HEK293 (cell line): ENCODE results near the gene PSD2.
A peak's percentile ranks its signal among the peaks of the same experiment; 100 is the strongest.

Source experiments
- CTCF ChIA-PET: fragments of 350-600 bp; formaldehyde crosslinking; extraction: SDS; loops from one replicate; lab custom pipeline; 2021; ENCODE audit warnings: antibody characterized with exemption; lab: Yijun Ruan, JAX
- POLR2A ChIA-PET: fragments of 300-600 bp; formaldehyde crosslinking; extraction: SDS; loops from one replicate; lab custom pipeline; 2020; ENCODE audit warnings: antibody characterized with exemption, inconsistent platforms; lab: Yijun Ruan, JAX
- H3K27ac ChIP-seq: fragments of 200-500 bp; sonication (Bioruptor generic); 2 replicates; pipeline ENCODE4 v1.5.1; 2014; ENCODE audit warnings: low read depth, low read length, control low read depth, inconsistent platforms; ENCODE audit errors: extremely low read depth
- H3K36me3 ChIP-seq, 2 experiments: fragments of 200-500 bp in 1 of 2; sonication (Bioruptor generic) in 1 of 2; 1 replicate in 1 of 2; 2 replicates in 1 of 2; pipeline ENCODE4 v1.5.1; 2014 to 2017; ENCODE audit warnings: inconsistent platforms in 2 of 2, low read length in 2 of 2; ENCODE audit not compliant: control insufficient read depth in 2 of 2, insufficient read depth in 1 of 2
- H3K4me1 ChIP-seq: fragments of 200-500 bp; sonication (Bioruptor generic); 2 replicates; pipeline ENCODE4 v1.5.1; 2014; ENCODE audit warnings: mild to moderate bottlenecking, low read length, inconsistent platforms; ENCODE audit not compliant: control insufficient read depth, insufficient read depth
- H3K4me3 ChIP-seq: 2 replicates; pipeline ENCODE4 v1.5.1; 2011; ENCODE audit warnings: low read depth, mild to moderate bottlenecking, control low read depth, low read length, moderate library complexity
- H3K9me3 ChIP-seq: fragments of 200-500 bp; sonication (Bioruptor generic); 2 replicates; pipeline ENCODE4 v1.5.1; 2014; ENCODE audit warnings: low read depth, low read length, inconsistent platforms; ENCODE audit not compliant: control insufficient read depth, insufficient read depth
- BCL6B ChIP-seq: fragments of 450-650 bp; formaldehyde crosslinking; IDR thresholded peaks from 2 replicates; pipeline ENCODE4 v1.5.1; 2017; ENCODE audit warnings: missing biosample characterization, missing genetic modification characterization
- GLI4 ChIP-seq: fragments of 450-650 bp; formaldehyde crosslinking; IDR thresholded peaks from 2 replicates; pipeline ENCODE4 v1.5.1; 2016; ENCODE audit warnings: missing biosample characterization, missing genetic modification characterization
- KLF7 ChIP-seq: fragments of 450-650 bp; formaldehyde crosslinking; IDR thresholded peaks from 2 replicates; pipeline ENCODE4 v1.5.1; 2016; ENCODE audit warnings: missing biosample characterization, missing genetic modification characterization, borderline replicate concordance
- MZF1 ChIP-seq: fragments of 450-650 bp; formaldehyde crosslinking; IDR thresholded peaks from 2 replicates; pipeline ENCODE4 v1.5.1; 2017; ENCODE audit warnings: missing biosample characterization, missing genetic modification characterization, borderline replicate concordance
- OSR2 ChIP-seq: fragments of 450-650 bp; formaldehyde crosslinking; IDR thresholded peaks from 2 replicates; pipeline ENCODE4 v1.5.1; 2016; ENCODE audit warnings: missing biosample characterization, missing genetic modification characterization
- PATZ1 ChIP-seq: fragments of 450-650 bp; formaldehyde crosslinking; IDR thresholded peaks from 2 replicates; pipeline ENCODE4 v1.5.1; 2016; ENCODE audit warnings: missing biosample characterization, missing genetic modification characterization
- ZBTB1 ChIP-seq: fragments of 450-650 bp; formaldehyde crosslinking; IDR thresholded peaks from 2 replicates; pipeline ENCODE4 v1.5.1; 2016; ENCODE audit warnings: missing biosample characterization, missing genetic modification characterization
- ZBTB17 ChIP-seq: fragments of 450-650 bp; formaldehyde crosslinking; IDR thresholded peaks from 2 replicates; pipeline ENCODE4 v1.5.1; 2016; ENCODE audit warnings: missing biosample characterization, missing genetic modification characterization
- ZBTB7A ChIP-seq: fragments of 450-650 bp; formaldehyde crosslinking; IDR thresholded peaks from 2 replicates; pipeline ENCODE4 v1.5.1; 2016; ENCODE audit warnings: low read depth, missing biosample characterization, missing genetic modification characterization
- ZFP3 ChIP-seq: fragments of 450-650 bp; formaldehyde crosslinking; IDR thresholded peaks from 2 replicates; pipeline ENCODE4 v1.5.1; 2016; ENCODE audit warnings: low read depth, missing biosample characterization, missing genetic modification characterization
- ZNF133 ChIP-seq: fragments of 450-650 bp; formaldehyde crosslinking; IDR thresholded peaks from 2 replicates; pipeline ENCODE4 v1.5.1; 2016; ENCODE audit warnings: missing biosample characterization, missing genetic modification characterization
- ZNF140 ChIP-seq: fragments of 450-650 bp; formaldehyde crosslinking; IDR thresholded peaks from 2 replicates; pipeline ENCODE4 v1.5.1; 2016; ENCODE audit warnings: missing biosample characterization, missing genetic modification characterization
- ZNF155 ChIP-seq: fragments of 450-650 bp; formaldehyde crosslinking; IDR thresholded peaks from 2 replicates; pipeline ENCODE4 v1.5.1; 2016; ENCODE audit warnings: missing biosample characterization, missing genetic modification characterization
- ZNF16 ChIP-seq: fragments of 450-650 bp; formaldehyde crosslinking; IDR thresholded peaks from 2 replicates; pipeline ENCODE4 v1.5.1; 2016; ENCODE audit warnings: low read depth, missing biosample characterization, missing genetic modification characterization
- ZNF184 ChIP-seq: fragments of 450-650 bp; IDR thresholded peaks from 2 replicates; pipeline ENCODE4 v1.5.1; 2018; ENCODE audit warnings: missing biosample characterization, mild to moderate bottlenecking, missing genetic modification characterization
- ZNF2 ChIP-seq: fragments of 450-650 bp; formaldehyde crosslinking; IDR thresholded peaks from 2 replicates; pipeline ENCODE4 v1.5.1; 2016; ENCODE audit warnings: missing biosample characterization, missing genetic modification characterization
- ZNF221 ChIP-seq: fragments of 450-650 bp; formaldehyde crosslinking; IDR thresholded peaks from 2 replicates; pipeline ENCODE4 v1.5.1; 2017; ENCODE audit warnings: missing biosample characterization, missing genetic modification characterization, borderline replicate concordance
- ZNF274 ChIP-seq, 2 experiments: fragments of 200-500 bp in 1 of 2; fragments of 450-650 bp in 1 of 2; sonication (Bioruptor generic) in 1 of 2; formaldehyde crosslinking in 1 of 2; IDR thresholded peaks; 2 replicates each; pipeline versions ENCODE4 v1.5.1 to v1.6.1; 2014 to 2016; ENCODE audit warnings: borderline replicate concordance in 1 of 2, inconsistent platforms in 1 of 2, low read length in 1 of 2, missing biosample characterization in 1 of 2, missing genetic modification characterization in 1 of 2
- ZNF341 ChIP-seq: fragments of 450-650 bp; formaldehyde crosslinking; IDR thresholded peaks from 2 replicates; pipeline ENCODE4; 2016; ENCODE audit warnings: low read depth, missing biosample characterization, missing genetic modification characterization
- ZNF354C ChIP-seq: fragments of 450-650 bp; formaldehyde crosslinking; IDR thresholded peaks from 2 replicates; pipeline ENCODE4 v1.5.1; 2016; ENCODE audit warnings: missing biosample characterization, missing genetic modification characterization, low read depth, borderline replicate concordance
- ZNF404 ChIP-seq: fragments of 450-650 bp; formaldehyde crosslinking; IDR thresholded peaks from 2 replicates; pipeline ENCODE4 v1.5.1; 2017; ENCODE audit warnings: missing biosample characterization, missing genetic modification characterization
- ZNF416 ChIP-seq: fragments of 450-650 bp; formaldehyde crosslinking; IDR thresholded peaks from 2 replicates; pipeline ENCODE4 v1.5.1; 2016; ENCODE audit warnings: missing biosample characterization, missing genetic modification characterization
- ZNF530 ChIP-seq: fragments of 450-650 bp; formaldehyde crosslinking; IDR thresholded peaks from 2 replicates; pipeline ENCODE4 v1.5.1; 2016; ENCODE audit warnings: low read depth, missing biosample characterization, missing genetic modification characterization
- ZNF555 ChIP-seq: fragments of 450-650 bp; formaldehyde crosslinking; conservative IDR thresholded peaks from 2 replicates; pipeline ENCODE4 v1.5.1; 2017; ENCODE audit warnings: missing biosample characterization, mild to moderate bottlenecking, missing genetic modification characterization, inconsistent platforms
- ZNF560 ChIP-seq: fragments of 450-650 bp; formaldehyde crosslinking; IDR thresholded peaks from 2 replicates; pipeline ENCODE4 v1.5.1; 2017; ENCODE audit warnings: missing biosample characterization, missing genetic modification characterization, borderline replicate concordance
- ZNF561 ChIP-seq: fragments of 450-650 bp; IDR thresholded peaks from 2 replicates; pipeline ENCODE4 v1.5.1; 2018; ENCODE audit warnings: missing biosample characterization, missing genetic modification characterization, borderline replicate concordance
- ZNF621 ChIP-seq: fragments of 450-650 bp; formaldehyde crosslinking; IDR thresholded peaks from 2 replicates; pipeline ENCODE4 v1.5.1; 2017; ENCODE audit warnings: missing biosample characterization, missing genetic modification characterization
- ZNF624 ChIP-seq: fragments of 450-650 bp; formaldehyde crosslinking; IDR thresholded peaks from 2 replicates; pipeline ENCODE4 v1.5.1; 2017; ENCODE audit warnings: missing biosample characterization, missing genetic modification characterization
- ZNF626 ChIP-seq: fragments of 450-650 bp; sonication (Bioruptor Pico); formaldehyde crosslinking; IDR thresholded peaks from 2 replicates; pipeline ENCODE4 v1.5.1; 2018; ENCODE audit warnings: missing biosample characterization, missing genetic modification characterization, inconsistent platforms
- ZNF660 ChIP-seq: fragments of 450-650 bp; IDR thresholded peaks from 2 replicates; pipeline ENCODE4 v1.5.1; 2018; ENCODE audit warnings: missing biosample characterization, mild to moderate bottlenecking, missing genetic modification characterization
- ZNF791 ChIP-seq: fragments of 450-650 bp; formaldehyde crosslinking; IDR thresholded peaks from 2 replicates; pipeline ENCODE4 v1.5.1; 2016; ENCODE audit warnings: missing biosample characterization, missing genetic modification characterization
- ZSCAN18 ChIP-seq: fragments of 450-650 bp; formaldehyde crosslinking; IDR thresholded peaks from 2 replicates; pipeline ENCODE4 v1.5.1; 2016; ENCODE audit warnings: missing biosample characterization, missing genetic modification characterization
- ZSCAN23 ChIP-seq: fragments of 450-650 bp; formaldehyde crosslinking; IDR thresholded peaks from 2 replicates; pipeline ENCODE4 v1.5.1; 2016; ENCODE audit warnings: missing biosample characterization, missing genetic modification characterization

Gene PSD2

GRCh38 chr5:139755892-139756671 is 39.5 kb upstream of the PSD2 start (continued):
- no peak for TF ChIP-seq ZNF274 (IDR thresholded peaks at IDR 0.05; ENCODE audit: low read length)
- no peak for TF ChIP-seq ZNF274 (tag by site-specific recombination; IDR thresholded peaks at IDR 0.05; ENCODE audit: borderline replicate concordance)
- no peak for TF ChIP-seq ZNF221 (tag by site-specific recombination)
- TF ChIP-seq ZNF184, result no peak
- peak; percentile 68 for TF ChIP-seq OSR2 (tag by site-specific recombination)
- no peak for TF ChIP-seq ZNF16
- TF ChIP-seq GLI4 (tag by site-specific recombination), result no peak
- no peak for TF ChIP-seq ZNF560 (tag by site-specific recombination)
- no peak for TF ChIP-seq ZNF530 (tag by site-specific recombination)
- TF ChIP-seq ZNF791 (tag by site-specific recombination), result no peak
- TF ChIP-seq ZNF354C, result no peak
- TF ChIP-seq BCL6B (tag by site-specific recombination), result no peak
- TF ChIP-seq ZBTB1 (tag by site-specific recombination), result no peak
- TF ChIP-seq ZNF626 (tag by site-specific recombination), result no peak
- TF ChIP-seq KLF7 (tag by site-specific recombination), result peak; percentile 38; the same call in 1 of the 2 replicates
- TF ChIP-seq ZNF2 (tag by site-specific recombination), result no peak
- TF ChIP-seq ZNF624 (tag by site-specific recombination), result no peak
- no peak for TF ChIP-seq ZNF155
- TF ChIP-seq ZSCAN18 (tag by site-specific recombination), result no peak
- no peak for TF ChIP-seq ZNF621 (tag by site-specific recombination)
- TF ChIP-seq ZNF140 (tag by site-specific recombination), result no peak
- no peak for TF ChIP-seq MZF1
- no peak for TF ChIP-seq ZFP3
- no peak for TF ChIP-seq ZNF133 (tag by site-specific recombination)
- no peak for TF ChIP-seq ZNF416 (tag by site-specific recombination)
- peak; percentile 70 for TF ChIP-seq ZNF341 (tag by site-specific recombination)
- TF ChIP-seq, all 188 proteins: peak for 51

GRCh38 chr5:139756971-139757370 is 38.6 kb upstream of the PSD2 start:
- ChIA-PET CTCF (interaction anchor here (0.6 to 1.6 kb wide), 6 partner anchors 9 to 931 kb away, joined by 3 to 8 read pairs (median 3); no protein-coding TSS in a partner anchor), POLR2A (interaction anchor here (0.9 kb wide), 1 partner anchor 109 kb away, joined by 3 read pairs; the partner anchor contains the start of gene CXXC5)
- Histone ChIP-seq H3K4me1 (peaks cover 6% of the 10 kb centered on the region), H3K36me3 (no peaks in the 10 kb centered on the region), H3K27ac (no peak overlapping the region), H3K9me3 (no peaks in the 10 kb centered on the region), H3K4me3 (no peak overlapping the region)
- TF ChIP-seq ZNF561 (tag by site-specific recombination) (no peak), ZSCAN23 (no peak), ZNF555 (tag by site-specific recombination) (no peak), ZBTB7A (tag by site-specific recombination) (no peak), ZNF660 (tag by site-specific recombination) (no peak), ZNF404 (tag by site-specific recombination) (no peak), PATZ1 (tag by site-specific recombination) (no peak), ZBTB17 (tag by site-specific recombination) (no peak)
